GM12864 (cell line): ENCODE data around the gene PSMB10.

Source experiments
- DNase-seq: peaks from one replicate; pipeline ENCODE4 v3.0.0-alpha.2; 2011; ENCODE audit warnings: low read depth
- H3K4me3 ChIP-seq: 2 replicates; pipeline ENCODE4 v1.5.1; 2011; ENCODE audit warnings: mild to moderate bottlenecking, low read depth, low read length, control low read depth
- TF ChIP-seq, protein P1 (sequence below): IDR thresholded peaks from 2 replicates; pipeline ENCODE4 v1.5.1; 2011; ENCODE audit warnings: low read depth, mild to moderate bottlenecking, moderate library complexity, low read length, control low read depth, inconsistent platforms; ENCODE audit errors: missing control alignments

Gene PSMB10

DNA sequence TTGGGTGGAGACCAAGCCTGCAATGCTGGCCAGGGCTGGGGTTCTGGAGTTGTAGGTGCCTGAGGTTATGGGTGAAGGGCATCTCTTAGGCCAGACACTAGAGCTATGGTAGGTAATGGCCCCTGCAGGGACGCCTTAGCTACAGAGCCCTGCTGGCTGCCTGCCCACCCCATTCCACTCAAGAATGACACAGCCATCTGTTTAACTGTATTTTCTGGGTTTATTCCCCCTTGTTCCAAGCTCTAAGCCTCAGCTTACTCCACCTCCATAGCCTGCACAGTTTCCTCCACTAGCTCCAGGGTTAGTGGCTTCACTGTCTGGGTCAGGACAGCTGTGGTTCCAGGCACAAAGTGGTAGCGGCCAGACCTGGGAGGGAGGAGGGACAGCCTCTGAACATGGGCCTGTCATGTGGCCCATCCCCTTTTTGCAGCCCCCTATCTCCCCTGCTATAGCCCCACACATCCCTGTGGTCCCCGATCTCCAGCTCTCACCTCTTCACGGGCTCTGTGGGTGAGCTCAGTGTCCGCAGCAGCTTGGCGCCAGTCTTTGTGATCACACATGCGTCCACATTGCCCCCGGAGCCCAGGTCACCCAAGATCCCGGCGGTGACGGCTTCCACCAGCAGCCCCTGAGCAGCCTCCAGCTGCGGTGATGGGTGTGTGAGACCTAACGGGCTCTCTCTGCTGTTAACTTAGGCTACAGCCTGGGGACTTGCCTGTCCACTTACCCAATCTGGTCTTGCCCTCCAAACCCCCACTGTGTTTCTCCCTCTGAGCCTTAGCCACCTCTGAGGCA is 2.1 kb downstream of the PSMB10 start:
- peak overlapping the region; percentile 81 for H3K4me3 ChIP-seq
- no peak for DNase-seq
- TF ChIP-seq, protein P1, sequence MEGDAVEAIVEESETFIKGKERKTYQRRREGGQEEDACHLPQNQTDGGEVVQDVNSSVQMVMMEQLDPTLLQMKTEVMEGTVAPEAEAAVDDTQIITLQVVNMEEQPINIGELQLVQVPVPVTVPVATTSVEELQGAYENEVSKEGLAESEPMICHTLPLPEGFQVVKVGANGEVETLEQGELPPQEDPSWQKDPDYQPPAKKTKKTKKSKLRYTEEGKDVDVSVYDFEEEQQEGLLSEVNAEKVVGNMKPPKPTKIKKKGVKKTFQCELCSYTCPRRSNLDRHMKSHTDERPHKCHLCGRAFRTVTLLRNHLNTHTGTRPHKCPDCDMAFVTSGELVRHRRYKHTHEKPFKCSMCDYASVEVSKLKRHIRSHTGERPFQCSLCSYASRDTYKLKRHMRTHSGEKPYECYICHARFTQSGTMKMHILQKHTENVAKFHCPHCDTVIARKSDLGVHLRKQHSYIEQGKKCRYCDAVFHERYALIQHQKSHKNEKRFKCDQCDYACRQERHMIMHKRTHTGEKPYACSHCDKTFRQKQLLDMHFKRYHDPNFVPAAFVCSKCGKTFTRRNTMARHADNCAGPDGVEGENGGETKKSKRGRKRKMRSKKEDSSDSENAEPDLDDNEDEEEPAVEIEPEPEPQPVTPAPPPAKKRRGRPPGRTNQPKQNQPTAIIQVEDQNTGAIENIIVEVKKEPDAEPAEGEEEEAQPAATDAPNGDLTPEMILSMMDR: no peak

DNA sequence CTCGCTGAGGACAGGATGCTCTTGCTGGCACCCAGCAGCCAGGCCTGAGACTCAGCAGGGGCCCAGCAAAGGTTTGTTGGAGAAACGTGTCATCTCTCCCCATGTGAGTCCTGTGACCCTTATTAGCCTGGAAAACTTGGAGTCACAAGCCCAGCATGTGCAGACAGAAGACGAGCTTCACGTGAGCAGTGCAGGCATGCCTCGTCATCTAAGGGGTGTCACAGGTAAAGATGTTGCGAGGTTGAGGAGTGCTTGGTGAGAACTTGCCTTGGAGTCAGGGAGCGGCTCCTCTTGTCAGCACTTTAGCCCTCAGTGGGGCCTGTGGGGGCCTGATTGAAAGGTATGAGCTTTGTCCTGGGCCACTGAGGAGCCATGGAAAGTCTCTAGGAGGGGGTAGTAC is 2.8 kb downstream of the PSMB10 start:
- no peak for DNase-seq
- H3K4me3 ChIP-seq: no peak overlapping the region
- TF ChIP-seq, protein P1: no peak

DNA sequence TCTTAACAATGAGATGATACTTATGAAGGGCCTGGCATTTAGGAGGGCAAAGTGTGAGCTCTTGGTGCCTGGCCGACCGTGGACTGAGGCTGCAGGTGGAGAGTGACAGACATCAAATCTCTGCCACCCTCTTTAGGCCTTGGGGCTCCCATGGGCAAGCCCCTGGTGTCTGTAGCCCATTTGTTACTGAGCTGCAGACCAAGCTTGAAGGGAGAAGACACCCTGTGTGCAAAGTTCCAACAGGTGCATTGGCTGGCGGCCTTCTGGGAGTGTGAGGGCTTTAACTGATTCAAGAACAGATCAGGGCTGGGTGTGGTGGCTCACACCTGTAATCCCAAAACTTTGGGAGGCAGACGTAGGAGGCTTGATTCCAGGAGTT is 4.2 kb downstream of the PSMB10 start:
- TF ChIP-seq, protein P1: no peak
- DNase-seq: no peak
- H3K4me3 ChIP-seq: no peak overlapping the region

DNA sequence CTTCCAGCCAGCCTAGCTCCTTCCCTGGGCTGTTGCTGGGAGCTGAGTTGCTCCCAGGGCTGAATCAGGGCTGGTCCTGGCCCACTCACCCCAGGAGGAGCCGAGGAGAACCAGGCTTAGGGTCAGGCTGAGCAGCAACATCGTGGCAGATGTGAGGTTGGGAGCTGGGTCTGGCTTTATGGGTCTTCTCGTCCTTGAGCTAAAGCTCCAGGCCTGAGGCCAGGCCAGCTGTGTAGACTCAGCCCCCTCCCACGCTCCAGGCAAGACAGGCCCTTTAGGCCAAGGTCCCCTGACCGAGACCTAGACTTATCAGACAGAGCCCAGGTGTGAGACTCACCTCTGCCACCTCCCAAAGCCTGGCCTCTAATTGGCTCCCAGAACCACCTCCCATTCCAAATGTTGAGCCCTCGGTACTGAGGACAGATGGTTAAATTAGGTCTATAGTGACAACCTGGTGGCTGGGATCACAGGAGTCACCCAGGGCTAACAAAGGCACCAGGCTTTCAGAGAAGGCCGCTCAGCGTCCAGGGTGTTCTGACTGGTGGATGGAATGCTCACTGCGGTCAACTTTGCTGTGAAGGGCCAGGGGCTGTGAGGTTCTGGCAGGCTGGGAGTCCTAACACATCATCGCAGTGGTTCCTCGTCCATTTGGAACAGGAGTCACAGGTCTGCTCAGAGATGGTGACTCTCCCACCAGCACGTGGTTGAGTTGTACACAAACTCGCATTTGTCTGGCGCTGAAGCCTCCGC is 4.8 kb downstream of the PSMB10 start, which contains the start of gene CTRL:
TSS of gene CTRL (minus strand) at position 151 of the 750 bp plus-strand sequence. CDS start at position 141, 10 bp downstream.
- no peak for DNase-seq
- H3K4me3 ChIP-seq: no peak within 1 kb of the TSS
- TF ChIP-seq, protein P1: no peak

DNA sequence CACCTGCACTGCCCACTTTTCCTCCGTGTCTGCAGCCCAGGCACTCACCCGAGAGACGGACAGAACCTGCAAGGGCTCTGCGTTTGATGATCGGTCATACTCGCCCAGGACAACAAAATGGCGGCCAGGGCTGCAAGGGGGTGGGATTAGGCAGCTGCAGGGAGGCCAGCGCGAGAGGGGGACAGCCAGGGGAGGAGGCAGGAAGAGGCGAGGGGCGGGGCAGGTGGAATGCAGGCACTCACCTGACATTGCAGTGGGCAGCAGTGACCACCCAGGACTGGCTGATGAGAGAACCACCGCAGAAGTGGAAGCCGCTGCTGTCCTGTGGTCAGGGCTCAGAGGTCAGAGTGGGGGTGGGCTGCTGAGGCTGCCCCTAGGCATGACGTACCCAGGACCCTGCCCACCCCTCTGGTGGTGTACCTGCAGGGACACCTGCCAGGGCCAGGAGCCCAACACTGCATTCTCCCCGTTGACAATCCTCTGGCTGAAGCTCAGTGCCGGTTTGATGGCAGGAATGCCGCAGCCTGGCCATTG is 5.9 kb downstream of the PSMB10 start:
- TF ChIP-seq, protein P1: no peak
- no peak for DNase-seq
- no peak overlapping the region for H3K4me3 ChIP-seq

DNA sequence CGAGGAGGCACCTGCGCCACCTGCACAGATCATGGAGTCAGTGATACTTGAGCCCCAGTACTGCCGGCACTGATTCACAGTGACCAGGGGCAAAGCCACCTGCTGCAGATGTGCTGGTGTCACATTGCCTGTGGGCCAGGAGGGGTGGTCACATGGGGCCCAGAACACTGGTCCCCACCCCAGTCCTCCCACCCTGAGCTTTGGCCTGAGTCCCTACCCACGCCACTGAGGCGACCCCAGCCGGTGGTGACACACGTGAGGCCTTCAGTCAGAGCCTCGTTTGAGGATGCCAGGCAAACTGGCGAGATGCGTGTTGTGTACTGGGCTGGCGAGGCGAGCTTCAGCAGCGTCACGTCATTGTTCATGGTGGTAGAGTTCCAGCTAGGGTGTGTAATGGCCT is 6.5 kb downstream of the PSMB10 start:
- TF ChIP-seq, protein P1: no peak
- no peak for DNase-seq
- H3K4me3 ChIP-seq: no peak overlapping the region
